ENCODE measurements around the gene CDK1. TPM values are rescaled to one million over a fixed set of nuclear protein-coding genes. Genes with fewer than 3 reads are reported as not detected.

Gene CDK1
- 87.2 TPM for polyA plus RNA-seq (2013, experiment 1 of 2)
- 113 TPM for polyA plus RNA-seq (2013, experiment 2 of 2)

DNA sequence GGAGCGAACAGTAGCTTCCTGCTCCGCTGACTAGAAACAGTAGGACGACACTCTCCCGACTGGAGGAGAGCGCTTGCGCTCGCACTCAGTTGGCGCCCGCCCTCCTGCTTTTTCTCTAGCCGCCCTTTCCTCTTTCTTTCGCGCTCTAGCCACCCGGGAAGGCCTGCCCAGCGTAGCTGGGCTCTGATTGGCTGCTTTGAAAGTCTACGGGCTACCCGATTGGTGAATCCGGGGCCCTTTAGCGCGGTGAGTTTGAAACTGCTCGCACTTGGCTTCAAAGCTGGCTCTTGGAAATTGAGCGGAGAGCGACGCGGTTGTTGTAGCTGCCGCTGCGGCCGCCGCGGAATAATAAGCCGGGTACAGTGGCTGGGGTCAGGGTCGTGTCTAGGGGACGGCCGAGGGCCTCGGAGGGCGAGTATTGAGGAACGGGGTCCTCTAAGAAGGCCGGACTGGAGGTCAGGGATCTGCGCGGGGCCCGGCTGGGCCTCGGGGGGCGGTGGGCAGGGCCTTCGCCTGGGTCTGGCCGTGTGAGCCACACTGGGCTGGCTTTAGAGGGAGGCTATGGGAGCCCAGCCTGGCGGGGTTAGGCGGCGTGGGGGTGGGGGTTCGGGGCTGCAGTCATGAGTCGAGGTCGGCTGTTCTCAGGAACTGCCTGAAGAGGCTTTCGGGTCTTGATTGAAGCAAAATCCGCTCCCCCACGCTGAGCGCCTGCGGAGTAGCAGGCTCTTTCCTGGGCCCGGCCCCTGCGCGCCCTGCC lies at the start of gene CDK1:
TSS of gene CDK1 (plus strand) at position 265 of the 757 bp plus-strand sequence. CDS start 1,688 bp downstream, outside the sequence.
- H3K27me3 ChIP-seq (ENCODE audit: insufficient read depth, low read length): no peaks in the 10 kb centered on the region
- under 1% methylated on average over 58 of the region's 58 CpGs for WGBS
- peaks cover 31% of the 10 kb centered on the region for H3K4me1 ChIP-seq (ENCODE audit: insufficient read depth, low read length)
- H3K36me3 ChIP-seq (ENCODE audit: insufficient read depth, low read length): peaks cover 38% of the 10 kb centered on the region
- peak within 1 kb of the TSS; percentile 97 for H3K9ac ChIP-seq (ENCODE audit: low read depth, low read length)
- peak within 1 kb of the TSS; percentile 96 for H3K4me3 ChIP-seq (ENCODE audit: low read length)
- peak within 1 kb of the TSS; percentile 96 for H3K27ac ChIP-seq (ENCODE audit: low read depth, low read length)
- no peaks in the 10 kb centered on the region for H3K9me3 ChIP-seq (ENCODE audit: insufficient read depth, low read depth, low read length)

DNA sequence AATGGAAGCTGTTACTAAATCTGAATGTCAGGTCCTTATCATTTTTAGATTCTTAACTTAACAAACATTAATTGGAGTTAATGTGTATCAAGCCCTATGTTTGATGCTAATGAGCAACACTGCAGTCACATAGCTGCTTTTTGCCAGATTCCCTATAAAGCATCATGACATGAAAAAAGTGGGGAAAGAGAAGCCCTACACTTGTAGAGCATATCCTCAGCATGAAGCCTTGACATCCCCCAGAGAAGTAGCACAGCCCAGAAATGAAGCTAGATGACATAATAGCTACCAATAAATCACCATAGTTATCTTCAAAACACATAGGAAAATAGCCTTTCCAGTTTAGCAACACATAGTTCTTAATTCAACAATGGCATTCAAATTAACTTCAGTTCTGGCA lies 49.2 kb upstream of the CDK1 start:
- Histone ChIP-seq H3K9me3 (ENCODE audit: insufficient read depth, low read depth, low read length) (no peaks in the 10 kb centered on the region), H3K4me1 (ENCODE audit: insufficient read depth, low read length) (peaks cover 9% of the 10 kb centered on the region; the same call in 1 of the 2 replicates), H3K27ac (ENCODE audit: low read depth, low read length) (no peak overlapping the region), H3K9ac (ENCODE audit: low read depth, low read length) (no peak overlapping the region), H3K27me3 (ENCODE audit: insufficient read depth, low read length) (peaks cover 23% of the 10 kb centered on the region), H3K4me3 (ENCODE audit: low read length) (no peak overlapping the region), H3K36me3 (ENCODE audit: insufficient read depth, low read length) (no peaks in the 10 kb centered on the region)

DNA sequence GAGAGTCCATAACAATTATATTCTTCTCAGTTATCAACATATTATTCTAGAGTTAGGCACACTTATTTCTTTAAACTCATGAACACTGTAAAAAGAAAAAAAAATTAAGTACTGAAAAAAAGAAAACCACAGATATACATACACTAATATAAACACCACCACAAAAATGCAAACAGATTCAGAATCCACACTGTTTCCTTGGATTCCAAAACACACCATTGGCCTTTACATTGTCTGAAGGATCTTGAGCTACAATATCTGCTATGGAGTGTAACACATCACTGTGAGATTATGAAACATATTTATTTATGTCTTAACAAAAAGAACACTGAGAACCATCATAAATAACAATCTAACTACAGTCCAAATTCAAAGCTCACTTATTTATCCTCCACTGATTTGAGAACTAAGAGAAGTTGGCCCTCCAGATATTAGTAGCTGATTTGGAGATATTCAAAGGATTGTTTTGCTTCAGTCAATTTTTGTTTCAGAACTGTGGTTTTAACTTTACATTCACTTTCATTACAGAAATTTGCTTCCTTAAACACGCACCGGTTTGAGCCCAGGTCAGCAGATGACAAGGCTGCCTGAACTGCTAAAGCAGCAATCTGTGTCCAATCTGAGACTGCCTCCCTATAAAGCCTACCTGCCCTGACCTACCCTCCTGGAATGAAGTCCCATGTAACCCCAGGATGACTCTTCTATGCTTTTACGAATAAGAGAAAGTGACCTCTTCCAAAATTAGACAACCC lies 47.0 kb upstream of the CDK1 start:
- no peaks in the 10 kb centered on the region for H3K36me3 ChIP-seq (ENCODE audit: insufficient read depth, low read length)
- peaks cover 28% of the 10 kb centered on the region for H3K4me1 ChIP-seq (ENCODE audit: insufficient read depth, low read length)
- 77% methylated on average over 3 of the region's 3 CpGs for WGBS
- H3K9me3 ChIP-seq (ENCODE audit: insufficient read depth, low read depth, low read length): no peaks in the 10 kb centered on the region
- no peak overlapping the region for H3K27ac ChIP-seq (ENCODE audit: low read depth, low read length)
- H3K9ac ChIP-seq (ENCODE audit: low read depth, low read length): no peak overlapping the region
- H3K27me3 ChIP-seq (ENCODE audit: insufficient read depth, low read length): peaks cover 33% of the 10 kb centered on the region
- peak overlapping the region; percentile 88 for H3K4me3 ChIP-seq (ENCODE audit: low read length)

DNA sequence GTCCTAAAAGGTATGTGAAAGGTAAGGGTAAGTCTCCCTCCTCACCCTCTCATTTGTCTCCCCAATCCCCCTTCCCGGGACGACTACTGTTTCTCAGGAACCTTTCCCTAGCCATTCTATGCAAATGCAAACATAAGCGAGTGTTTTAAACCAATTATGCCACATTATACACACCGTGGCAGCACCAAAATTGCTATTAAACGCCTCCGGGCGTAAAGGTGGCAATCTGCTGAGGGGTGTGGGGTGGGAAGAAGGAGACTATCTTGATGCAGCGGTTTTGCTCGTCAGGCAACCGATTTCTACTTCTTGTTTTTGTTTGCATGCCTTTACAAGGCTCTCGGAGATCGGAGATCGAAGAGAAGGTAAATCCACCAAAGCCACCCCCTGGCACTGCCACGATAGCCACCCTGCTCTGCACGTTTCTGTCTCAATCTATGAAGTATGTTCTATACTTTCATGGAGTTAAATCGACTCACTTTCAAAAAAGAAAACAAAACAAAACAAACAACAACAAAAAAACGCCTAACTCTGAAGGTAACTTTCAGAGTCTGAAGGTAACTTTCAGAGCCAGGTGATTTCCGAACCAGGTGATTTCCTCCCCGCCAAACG lies 46.0 kb upstream of the CDK1 start:
- Histone ChIP-seq H3K4me1 (ENCODE audit: insufficient read depth, low read length) (peaks cover 32% of the 10 kb centered on the region), H3K9ac (ENCODE audit: low read depth, low read length) (peak overlapping the region; percentile 78), H3K9me3 (ENCODE audit: insufficient read depth, low read depth, low read length) (no peaks in the 10 kb centered on the region), H3K36me3 (ENCODE audit: insufficient read depth, low read length) (no peaks in the 10 kb centered on the region), H3K27me3 (ENCODE audit: insufficient read depth, low read length) (peaks cover 33% of the 10 kb centered on the region), H3K27ac (ENCODE audit: low read depth, low read length) (no peak overlapping the region), H3K4me3 (ENCODE audit: low read length) (peak overlapping the region; percentile 88)
- 5% methylated on average over 18 of the region's 20 CpGs for WGBS

DNA sequence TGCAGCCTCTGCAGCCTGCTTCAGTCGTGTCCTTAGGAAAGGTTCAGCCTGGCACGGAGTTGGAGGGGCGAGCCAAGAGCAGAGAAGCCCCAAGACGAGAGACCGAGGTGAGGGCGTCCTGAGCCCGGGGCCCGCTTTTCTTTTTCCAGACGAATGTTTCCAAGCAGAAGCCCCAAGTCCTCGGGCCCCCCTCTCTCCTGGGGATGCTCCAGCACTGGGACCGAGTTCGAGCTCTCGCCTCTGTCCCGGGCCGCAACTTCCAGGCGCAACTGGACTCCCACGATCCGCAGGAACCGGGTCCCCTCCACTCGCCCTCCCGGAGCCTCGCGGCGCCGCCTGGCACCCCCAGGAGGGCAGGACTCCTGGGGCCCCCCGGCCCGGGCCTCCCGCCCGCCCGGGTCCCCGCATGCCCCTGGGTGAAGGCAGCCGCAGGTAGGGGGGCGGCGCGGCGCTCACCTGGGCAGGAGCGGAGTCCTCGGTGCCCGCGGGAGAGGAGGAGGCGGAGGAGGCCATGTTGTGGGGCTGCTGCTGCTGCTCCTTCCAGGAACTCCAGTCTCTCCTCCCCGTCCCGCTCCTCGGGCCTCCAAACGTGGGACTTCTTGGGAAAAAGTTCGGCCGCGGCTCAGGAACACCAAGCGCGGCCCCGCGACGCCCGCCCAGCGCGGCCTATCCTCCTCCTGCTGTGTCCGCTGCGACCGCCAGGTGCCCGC lies 45.3 kb upstream of the CDK1 start:
- Histone ChIP-seq H3K9me3 (ENCODE audit: insufficient read depth, low read depth, low read length) (no peaks in the 10 kb centered on the region), H3K4me1 (ENCODE audit: insufficient read depth, low read length) (peaks cover 34% of the 10 kb centered on the region), H3K36me3 (ENCODE audit: insufficient read depth, low read length) (no peaks in the 10 kb centered on the region), H3K4me3 (ENCODE audit: low read length) (peak overlapping the region; percentile 88), H3K27ac (ENCODE audit: low read depth, low read length) (no peak overlapping the region), H3K9ac (ENCODE audit: low read depth, low read length) (peak overlapping the region; percentile 78), H3K27me3 (ENCODE audit: insufficient read depth, low read length) (peaks cover 33% of the 10 kb centered on the region)
- WGBS: under 1% methylated on average over 60 of the region's 60 CpGs

DNA sequence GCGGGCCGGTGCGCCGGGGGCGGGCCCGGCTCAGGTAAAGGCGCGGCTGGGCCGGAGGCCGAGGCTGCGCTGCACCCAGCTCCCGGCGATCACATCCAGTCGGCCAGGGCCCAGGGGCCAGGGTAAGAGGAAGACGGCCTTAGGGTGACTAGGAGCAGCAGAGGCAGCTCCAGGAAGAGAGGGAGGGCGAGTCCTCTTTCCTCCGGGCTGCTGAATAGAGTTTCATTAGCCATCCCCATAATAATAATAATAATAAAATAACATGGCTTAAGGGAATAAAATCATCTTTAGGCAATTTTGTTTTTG lies 44.8 kb upstream of the CDK1 start:
- Histone ChIP-seq H3K27me3 (ENCODE audit: insufficient read depth, low read length) (peaks cover 33% of the 10 kb centered on the region), H3K9ac (ENCODE audit: low read depth, low read length) (peak overlapping the region; percentile 78), H3K36me3 (ENCODE audit: insufficient read depth, low read length) (no peaks in the 10 kb centered on the region), H3K4me1 (ENCODE audit: insufficient read depth, low read length) (peaks cover 34% of the 10 kb centered on the region), H3K27ac (ENCODE audit: low read depth, low read length) (no peak overlapping the region), H3K4me3 (ENCODE audit: low read length) (peak overlapping the region; percentile 88), H3K9me3 (ENCODE audit: insufficient read depth, low read depth, low read length) (no peaks in the 10 kb centered on the region)
- 5% methylated on average over 15 of the region's 17 CpGs for WGBS

DNA sequence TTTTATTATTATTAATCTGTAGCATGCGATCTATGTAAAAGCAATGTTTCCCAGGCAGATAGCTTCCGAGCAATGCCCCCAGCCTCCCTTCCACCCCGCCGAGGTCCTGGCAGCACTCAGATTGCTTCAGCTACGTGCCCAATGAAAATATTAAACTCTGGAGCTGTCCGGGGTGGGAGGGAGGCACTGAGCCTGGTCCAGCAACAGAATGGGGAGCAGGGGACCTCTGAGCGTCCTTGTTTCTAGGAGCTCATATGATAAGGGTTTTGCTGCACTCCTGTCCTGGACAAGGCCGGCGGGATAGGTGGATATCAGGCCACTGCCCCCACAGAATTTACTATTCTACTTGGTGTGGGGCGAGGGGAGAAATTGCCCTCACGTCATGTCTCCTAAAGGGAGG lies 44.5 kb upstream of the CDK1 start:
- WGBS: 79% methylated on average over 11 of the region's 11 CpGs
- H3K27ac ChIP-seq (ENCODE audit: low read depth, low read length): no peak overlapping the region
- H3K9ac ChIP-seq (ENCODE audit: low read depth, low read length): no peak overlapping the region
- H3K4me3 ChIP-seq (ENCODE audit: low read length): peak overlapping the region; percentile 88
- no peaks in the 10 kb centered on the region for H3K9me3 ChIP-seq (ENCODE audit: insufficient read depth, low read depth, low read length)
- peaks cover 34% of the 10 kb centered on the region for H3K4me1 ChIP-seq (ENCODE audit: insufficient read depth, low read length)
- peaks cover 33% of the 10 kb centered on the region for H3K27me3 ChIP-seq (ENCODE audit: insufficient read depth, low read length)
- no peaks in the 10 kb centered on the region for H3K36me3 ChIP-seq (ENCODE audit: insufficient read depth, low read length)

DNA sequence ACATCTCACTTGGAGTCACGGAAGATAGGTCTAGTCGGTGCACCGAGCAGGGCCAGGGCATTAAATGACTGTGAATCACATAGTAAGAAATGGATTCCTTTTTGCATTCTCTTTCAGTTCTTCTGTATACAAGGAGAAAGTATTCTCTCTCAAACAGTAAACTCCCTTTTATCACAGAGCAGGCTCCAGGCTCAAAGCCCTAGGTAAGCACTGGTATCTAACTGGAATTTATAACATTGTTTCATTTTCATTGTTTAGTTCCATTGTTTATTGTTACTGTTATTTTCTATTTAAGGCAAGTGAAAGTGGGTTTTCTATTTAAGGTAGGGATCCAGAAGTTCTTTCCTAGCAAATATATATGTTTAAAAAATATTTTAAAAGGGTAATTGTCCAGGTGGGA lies 44.1 kb upstream of the CDK1 start:
- peak overlapping the region; percentile 88 for H3K4me3 ChIP-seq (ENCODE audit: low read length)
- peaks cover 34% of the 10 kb centered on the region for H3K4me1 ChIP-seq (ENCODE audit: insufficient read depth, low read length)
- no peak overlapping the region for H3K27ac ChIP-seq (ENCODE audit: low read depth, low read length)
- peaks cover 33% of the 10 kb centered on the region for H3K27me3 ChIP-seq (ENCODE audit: insufficient read depth, low read length)
- H3K36me3 ChIP-seq (ENCODE audit: insufficient read depth, low read length): no peaks in the 10 kb centered on the region
- H3K9me3 ChIP-seq (ENCODE audit: insufficient read depth, low read depth, low read length): no peaks in the 10 kb centered on the region
- no peak overlapping the region for H3K9ac ChIP-seq (ENCODE audit: low read depth, low read length)
- 75% methylated on average over 3 of the region's 3 CpGs for WGBS

DNA sequence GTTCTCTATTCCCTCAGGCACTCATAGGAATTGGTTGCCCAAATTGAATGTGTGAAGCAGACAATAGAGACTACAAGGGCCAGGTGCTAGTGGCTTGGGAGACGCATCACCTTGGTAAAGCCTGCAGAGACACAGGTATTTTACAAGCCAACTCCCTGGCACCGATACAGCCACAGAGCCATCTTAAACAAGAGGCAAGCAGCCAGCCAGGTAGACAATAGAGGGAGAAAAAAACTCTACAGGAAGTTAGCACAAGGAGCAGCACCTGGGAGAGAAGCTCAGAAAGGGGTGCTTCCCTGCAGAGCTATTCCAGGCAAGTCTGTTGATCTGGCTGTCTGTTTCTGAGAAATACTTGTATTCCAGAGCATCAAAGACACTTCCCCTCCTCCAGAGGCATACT lies 43.0 kb upstream of the CDK1 start:
- Histone ChIP-seq H3K36me3 (ENCODE audit: insufficient read depth, low read length) (no peaks in the 10 kb centered on the region), H3K27ac (ENCODE audit: low read depth, low read length) (no peak overlapping the region), H3K4me3 (ENCODE audit: low read length) (no peak overlapping the region), H3K9ac (ENCODE audit: low read depth, low read length) (no peak overlapping the region), H3K9me3 (ENCODE audit: insufficient read depth, low read depth, low read length) (no peaks in the 10 kb centered on the region), H3K4me1 (ENCODE audit: insufficient read depth, low read length) (peaks cover 34% of the 10 kb centered on the region), H3K27me3 (ENCODE audit: insufficient read depth, low read length) (peaks cover 33% of the 10 kb centered on the region)
- WGBS: 76% methylated on average over 2 of the region's 2 CpGs

DNA sequence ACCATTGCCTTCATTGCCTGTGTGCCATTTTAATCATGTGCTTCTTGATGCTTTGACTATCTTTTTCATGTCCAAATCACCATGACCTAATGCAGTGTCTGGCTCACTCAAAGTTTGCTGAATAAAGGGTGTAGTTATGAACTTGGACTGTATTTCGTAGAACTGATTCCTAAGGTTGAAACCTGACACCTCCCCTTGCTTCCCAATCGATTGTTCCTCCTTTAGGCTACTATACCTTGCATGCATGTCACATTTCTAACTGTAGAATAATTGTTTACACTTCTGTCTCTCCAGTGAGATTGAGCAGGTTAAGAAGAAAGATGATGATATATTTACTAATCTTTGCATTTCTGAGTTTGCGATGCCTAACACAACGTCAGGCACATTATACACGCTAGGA lies 41.0 kb upstream of the CDK1 start:
- WGBS: 93% methylated on average over 5 of the region's 5 CpGs

DNA sequence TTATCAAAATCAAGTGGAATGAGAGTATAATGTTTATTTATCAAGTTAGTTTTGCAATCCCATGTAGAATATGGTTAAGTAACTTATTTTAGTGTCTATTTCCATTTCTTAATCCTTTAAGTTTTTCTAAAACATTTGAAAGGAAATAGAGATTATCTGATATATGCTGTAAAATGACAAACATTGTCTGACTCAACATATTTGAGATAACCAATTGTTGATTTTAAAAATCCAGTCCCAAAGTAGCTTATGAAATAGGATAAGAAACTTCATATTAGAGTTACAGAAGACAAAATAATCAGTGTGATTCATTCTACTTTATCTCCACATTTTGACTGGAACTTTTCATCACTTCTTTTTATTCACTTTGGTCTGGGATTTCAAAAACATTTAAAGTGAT lies 38.7 kb upstream of the CDK1 start:
- H3K4me3 ChIP-seq (ENCODE audit: low read length): no peak overlapping the region

More for the DNA sequence above, 41.0 kb upstream of the CDK1 start:
- Histone ChIP-seq H3K4me3 (ENCODE audit: low read length) (no peak overlapping the region), H3K9ac (ENCODE audit: low read depth, low read length) (no peak overlapping the region), H3K4me1 (ENCODE audit: insufficient read depth, low read length) (peaks cover 29% of the 10 kb centered on the region), H3K27me3 (ENCODE audit: insufficient read depth, low read length) (peaks cover 24% of the 10 kb centered on the region), H3K9me3 (ENCODE audit: insufficient read depth, low read depth, low read length) (no peaks in the 10 kb centered on the region), H3K36me3 (ENCODE audit: insufficient read depth, low read length) (no peaks in the 10 kb centered on the region), H3K27ac (ENCODE audit: low read depth, low read length) (no peak overlapping the region)

More for the DNA sequence above, 38.7 kb upstream of the CDK1 start:
- peaks cover 5% of the 10 kb centered on the region; the same call in 1 of the 2 replicates for H3K27me3 ChIP-seq (ENCODE audit: insufficient read depth, low read length)
- H3K9me3 ChIP-seq (ENCODE audit: insufficient read depth, low read depth, low read length): no peaks in the 10 kb centered on the region
- peaks cover 34% of the 10 kb centered on the region for H3K4me1 ChIP-seq (ENCODE audit: insufficient read depth, low read length)
- no peak overlapping the region for H3K27ac ChIP-seq (ENCODE audit: low read depth, low read length)
- no peaks in the 10 kb centered on the region for H3K36me3 ChIP-seq (ENCODE audit: insufficient read depth, low read length)
- no peak overlapping the region for H3K9ac ChIP-seq (ENCODE audit: low read depth, low read length)

All from HUES64 (cell line).